ENCODE data around the gene C1QTNF6.
"Not testable (repeated sequence)": the region's sequence is repeated elsewhere in the genome, so short reads cannot be mapped to it uniquely, and the experiment has no call there.

The C1QTNF6 gene

DNA sequence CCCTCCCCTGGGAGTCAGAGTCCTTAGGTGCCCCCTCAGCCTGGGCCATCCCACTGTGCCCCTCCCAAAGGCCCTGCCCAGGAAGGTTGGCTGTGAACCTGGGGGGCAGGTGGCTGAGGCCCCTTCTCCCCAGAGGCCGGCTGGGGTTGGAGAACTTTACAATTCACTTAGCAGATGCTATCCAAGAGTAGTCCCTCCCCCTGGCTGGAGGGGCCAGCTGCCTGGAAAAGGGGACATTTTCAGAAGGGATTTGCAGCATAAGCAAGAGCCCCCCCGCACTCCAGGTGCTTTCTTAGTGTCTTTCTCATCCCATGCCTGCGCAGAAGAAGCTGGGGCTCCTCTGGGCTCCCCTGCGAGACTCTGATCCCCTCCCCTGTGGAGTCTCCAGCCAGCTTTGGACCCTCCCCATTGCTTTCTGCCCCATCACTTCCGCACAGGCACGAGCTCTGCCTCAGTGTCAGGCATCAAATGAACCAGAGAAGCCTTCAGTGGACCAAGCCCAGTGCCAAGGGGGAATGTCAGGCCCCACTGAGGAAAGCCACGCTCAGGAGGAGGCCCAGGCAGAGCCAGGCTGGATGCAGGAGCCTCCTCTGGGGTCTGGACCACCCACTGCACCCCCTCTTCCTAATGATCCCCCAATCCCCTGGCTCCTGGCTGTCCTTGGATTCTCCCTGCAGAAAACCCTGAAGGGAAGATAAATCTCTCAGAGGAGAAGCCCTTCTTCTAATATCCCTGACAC, 20.5 kb upstream of the C1QTNF6 start:
- in situ Hi-C loops (cut with MboI; ENCODE audit: low sequenced_read_pairs), result no loop called here

- in situ Hi-C loops (cut with MboI; ENCODE audit: low sequenced_read_pairs), result no loop called here
Observed at GRCh38 chr22:37207981-37208380, 19.9 kb upstream of the C1QTNF6 start.

DNA sequence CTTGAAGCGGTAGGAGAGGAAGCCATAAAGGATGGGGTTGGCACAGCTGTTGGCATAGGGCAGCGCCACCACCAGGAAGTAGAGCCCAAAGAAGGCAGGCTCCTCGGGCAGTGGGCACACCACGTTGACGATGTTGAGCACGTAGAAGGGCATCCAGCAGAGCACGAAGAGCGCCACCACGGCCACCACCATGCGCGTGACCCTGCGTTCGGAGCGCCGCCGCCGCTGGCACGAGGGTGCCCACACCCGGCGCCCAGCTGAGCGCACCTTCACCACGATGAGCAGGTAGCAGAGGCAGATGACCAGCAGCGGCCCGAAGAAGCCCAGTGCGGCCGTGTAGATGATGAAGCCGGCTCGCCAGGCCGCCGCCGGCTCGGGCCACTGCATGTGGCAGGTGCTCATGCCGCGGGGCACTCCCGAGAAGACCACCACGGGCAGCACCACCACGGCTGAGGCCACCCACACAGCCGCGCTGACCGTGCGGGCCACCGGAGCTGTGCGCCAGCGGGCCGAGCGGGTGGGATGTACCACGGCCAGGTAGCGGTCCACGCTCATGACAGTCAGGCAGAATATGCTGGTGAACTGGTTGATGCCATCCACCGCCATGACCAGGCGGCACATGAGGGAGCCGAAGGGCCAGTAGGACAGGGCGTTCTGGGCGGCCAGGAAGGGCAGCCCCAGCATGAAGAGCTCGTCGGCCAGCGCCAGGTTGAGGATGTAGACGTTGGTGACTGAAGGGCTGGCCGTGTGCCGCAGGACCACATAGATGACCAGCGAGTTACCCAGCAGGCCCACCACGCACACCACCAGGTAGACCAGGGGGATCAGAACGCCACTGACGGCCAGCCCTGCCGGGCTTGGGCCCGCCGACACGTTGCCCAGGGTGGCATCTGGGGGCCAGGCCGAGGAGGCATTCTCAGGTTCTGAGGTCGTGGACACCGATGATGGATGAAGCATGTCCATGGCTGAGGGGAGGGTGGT, 19.1 kb upstream of the C1QTNF6 start:
- in situ Hi-C loops (cut with MboI; ENCODE audit: low sequenced_read_pairs), result no loop called here

DNA sequence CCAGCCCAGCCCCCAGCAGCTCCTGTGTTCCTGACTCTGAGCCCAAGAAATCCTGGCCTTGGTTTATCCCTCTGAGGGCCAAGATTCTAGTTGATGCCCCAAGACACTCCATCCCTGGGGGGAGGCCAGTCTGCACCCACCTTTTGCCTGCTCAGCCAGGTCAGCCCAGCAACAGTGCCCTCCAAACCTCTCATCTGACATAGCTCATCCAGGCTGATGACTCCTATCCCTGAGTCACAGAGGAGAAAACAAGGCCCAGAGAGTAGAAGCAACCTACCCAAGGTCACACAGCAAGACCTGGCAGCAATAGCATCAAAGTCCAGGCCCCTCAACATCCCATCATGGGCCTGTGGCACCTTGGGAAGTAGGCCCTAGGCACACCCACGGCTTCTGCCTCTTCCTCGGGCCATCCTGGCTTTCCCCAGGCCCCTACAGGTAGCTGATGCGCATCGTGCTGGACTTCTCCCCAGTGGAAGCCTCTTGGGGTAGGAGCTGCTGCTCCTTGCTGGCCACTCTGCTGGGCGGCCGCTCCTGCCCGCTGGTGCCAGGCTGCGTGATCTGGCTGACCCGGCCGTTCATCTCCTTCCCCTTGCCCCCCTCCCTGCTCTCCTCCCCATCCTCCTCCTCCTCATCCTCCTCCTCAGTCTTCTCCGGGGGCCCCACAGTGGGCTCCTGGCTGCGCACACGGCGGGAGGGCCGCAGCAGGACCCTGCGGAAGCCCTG, 18.2 kb upstream of the C1QTNF6 start:
- in situ Hi-C loops (cut with MboI; ENCODE audit: low sequenced_read_pairs), result no loop called here

- in situ Hi-C loops (cut with MboI; ENCODE audit: low sequenced_read_pairs), result no loop called here
Observed at GRCh38 chr22:37205046-37205445, 17.0 kb upstream of the C1QTNF6 start.

GRCh38 chr22:37204045-37204655, 16.1 kb upstream of the C1QTNF6 start:
- in situ Hi-C loops (cut with MboI; ENCODE audit: low sequenced_read_pairs), result no loop called here

- in situ Hi-C loops (cut with MboI; ENCODE audit: low sequenced_read_pairs), result no loop called here
Observed at GRCh38 chr22:37203354-37204044, 15.5 kb upstream of the C1QTNF6 start.

GRCh38 chr22:37202716-37203115, 14.7 kb upstream of the C1QTNF6 start:
- in situ Hi-C loops (cut with MboI; ENCODE audit: low sequenced_read_pairs), result no loop called here

DNA sequence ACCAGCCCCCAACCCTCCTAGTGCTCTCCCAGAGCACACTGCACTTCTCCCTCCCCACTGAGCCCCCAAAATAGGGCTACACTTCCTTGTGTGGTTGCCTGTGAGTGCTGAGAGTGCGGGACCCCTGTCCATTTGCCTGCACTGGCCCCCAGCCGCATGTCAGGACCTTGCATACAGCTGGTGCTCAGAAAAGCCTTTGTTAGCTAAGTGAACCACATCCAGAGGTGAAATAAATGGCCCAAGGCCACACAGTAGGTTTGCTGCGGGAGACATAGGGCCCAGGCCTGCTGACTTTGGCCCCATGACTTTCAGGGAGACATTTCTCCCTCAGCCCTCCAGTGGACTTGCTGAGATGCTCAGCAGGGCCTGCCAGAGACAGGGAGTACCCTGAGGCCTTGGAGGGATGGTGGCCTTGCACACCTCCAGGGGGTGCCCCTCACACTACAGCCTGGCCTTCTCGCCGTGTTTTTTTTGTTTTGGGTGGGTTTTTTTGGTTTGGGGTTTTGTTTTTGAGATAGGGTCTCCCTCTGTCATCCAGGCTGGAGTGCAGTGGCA, 14.0 kb upstream of the C1QTNF6 start:
- in situ Hi-C loops (cut with MboI; ENCODE audit: low sequenced_read_pairs), result no loop called here

- in situ Hi-C loops (cut with MboI; ENCODE audit: low sequenced_read_pairs), result not testable (repeated sequence)
Observed at GRCh38 chr22:37201443-37201820, 13.4 kb upstream of the C1QTNF6 start.

- in situ Hi-C loops (cut with MboI; ENCODE audit: low sequenced_read_pairs), result no loop called here
Observed at GRCh38 chr22:37199760-37200108, 11.7 kb upstream of the C1QTNF6 start.

GRCh38 chr22:37199103-37199759, 11.2 kb upstream of the C1QTNF6 start:
- in situ Hi-C loops (cut with MboI; ENCODE audit: low sequenced_read_pairs), result no loop called here

- in situ Hi-C loops (cut with MboI; ENCODE audit: low sequenced_read_pairs), result no loop called here
Observed at GRCh38 chr22:37198258-37199102, 10.4 kb upstream of the C1QTNF6 start.

GRCh38 chr22:37197451-37198257, 9.6 kb upstream of the C1QTNF6 start:
- in situ Hi-C loops (cut with MboI; ENCODE audit: low sequenced_read_pairs), result no loop called here

DNA sequence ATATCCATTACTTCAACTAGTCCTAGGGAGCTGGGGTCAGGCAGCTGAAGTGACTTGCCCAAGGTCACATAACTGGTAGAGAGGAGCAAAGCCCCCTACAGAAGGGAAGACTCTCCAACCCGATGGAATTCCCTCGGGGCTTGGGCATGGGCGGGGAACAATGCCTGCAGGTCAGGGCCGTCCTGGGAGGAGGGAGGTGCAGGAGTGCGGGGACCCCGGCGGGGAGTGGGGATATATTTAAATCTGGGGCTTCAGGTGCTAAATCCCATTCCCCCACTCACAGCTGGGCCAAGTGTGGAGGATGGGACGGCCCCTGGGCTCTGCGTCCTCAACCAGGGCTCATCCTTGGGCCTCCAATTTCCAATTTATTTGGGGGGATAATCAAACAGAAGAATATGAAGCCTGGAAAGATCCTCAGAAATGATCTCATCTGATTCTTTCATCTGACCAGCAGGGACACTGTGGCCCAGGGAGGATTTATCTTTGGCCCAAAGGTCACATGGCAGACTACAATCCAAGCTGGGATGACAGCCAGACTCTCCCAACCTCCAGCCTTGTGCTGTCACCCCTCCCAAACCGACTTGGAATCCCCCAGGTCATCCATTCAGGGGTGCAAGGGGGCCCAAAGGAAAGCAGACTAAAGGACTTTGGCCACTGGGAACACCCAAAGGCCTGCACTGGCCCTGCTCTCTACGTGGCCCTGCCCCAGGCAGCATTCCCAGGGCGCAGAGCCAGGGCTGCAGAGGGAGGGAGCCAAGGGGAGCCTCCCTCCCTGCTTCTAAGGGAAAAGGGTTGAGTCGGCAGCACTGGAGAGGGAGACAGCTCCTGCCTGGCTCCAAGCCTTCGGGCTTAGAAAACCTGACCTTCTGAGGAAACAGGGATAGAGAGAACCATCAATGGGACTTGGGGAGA, 8.7 kb upstream of the C1QTNF6 start:
- in situ Hi-C loops (cut with MboI; ENCODE audit: low sequenced_read_pairs), result no loop called here

DNA sequence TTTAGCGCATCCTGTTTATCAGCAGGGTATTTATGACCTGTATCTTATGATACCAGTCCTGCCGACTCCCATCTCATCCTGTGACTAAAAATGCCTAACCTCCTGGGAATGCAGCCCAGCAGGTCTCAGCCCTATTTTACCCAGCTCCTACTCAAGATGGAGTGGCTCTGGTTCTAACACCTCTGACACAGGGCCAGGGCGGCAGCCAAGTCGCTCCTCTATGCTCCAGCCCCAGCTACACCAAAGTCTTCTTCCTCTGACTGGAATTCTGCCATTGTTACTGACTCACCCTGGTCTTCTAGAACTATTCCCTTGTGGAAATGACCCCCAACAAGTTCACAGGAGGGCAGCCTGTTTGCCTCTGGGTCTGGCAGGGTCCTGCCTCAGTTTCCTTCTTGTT, 7.9 kb upstream of the C1QTNF6 start:
- in situ Hi-C loops (cut with MboI; ENCODE audit: low sequenced_read_pairs), result no loop called here

DNA sequence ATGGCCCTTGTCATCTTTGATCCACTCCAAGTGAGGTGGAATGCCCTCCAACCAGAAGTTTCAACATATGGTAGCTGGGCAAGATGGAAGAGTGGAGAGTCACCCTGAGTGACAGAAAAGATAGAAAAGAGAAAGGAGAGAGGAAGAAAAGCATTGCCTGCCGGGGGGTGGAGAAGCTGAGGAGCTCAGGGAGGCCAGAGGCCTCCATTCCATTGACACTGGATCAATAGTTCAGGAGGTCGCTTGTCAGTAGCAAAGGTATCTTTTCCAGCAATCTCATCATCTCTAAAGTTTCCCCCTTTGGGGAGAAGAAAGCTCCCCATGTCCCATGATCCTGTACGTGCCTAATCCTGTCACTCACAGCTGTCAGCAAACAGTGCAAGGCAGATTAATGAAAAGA, 6.7 kb upstream of the C1QTNF6 start:
- in situ Hi-C loops (cut with MboI; ENCODE audit: low sequenced_read_pairs), result no loop called here

Measured in HL-60/S4 (cell line).